ENCODE data around the gene POLE3. TPM values are rescaled to one million over a fixed set of nuclear protein-coding genes. Genes with fewer than 3 reads are reported as not detected.

The POLE3 gene
- total and polyA plus RNA-seq, 9 of the 15 experiments (the other 6 are each of a cell fraction or from before 2014, with no cell fraction given): 52.6 to 179 (median 110) TPM

DNA sequence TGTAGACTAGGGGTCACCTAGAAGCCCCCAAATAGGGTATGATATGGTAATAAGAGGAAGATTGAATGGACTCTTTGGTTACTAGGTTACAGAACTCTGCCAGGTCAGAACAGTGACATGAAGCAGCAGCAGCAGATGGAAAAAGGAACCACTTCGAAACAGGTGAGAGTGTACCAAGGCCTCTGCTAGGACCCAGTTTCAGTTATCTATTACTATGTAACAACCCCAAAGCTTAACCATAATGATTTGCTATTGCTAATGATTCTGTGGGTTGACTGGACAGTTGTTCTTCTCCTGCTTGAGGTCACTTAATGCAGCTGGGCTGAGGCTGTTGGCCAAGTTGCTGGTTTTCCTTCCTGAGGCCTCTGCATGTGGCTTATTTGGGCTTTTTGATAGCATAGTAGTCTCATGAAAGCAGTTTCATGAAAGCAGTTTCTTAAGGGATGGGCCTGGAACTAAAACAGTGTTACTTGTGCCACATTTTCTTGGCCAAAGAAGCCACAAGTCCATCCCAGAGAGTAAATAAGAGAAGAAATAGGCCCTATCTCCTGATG lies 17.7 kb upstream of the POLE3 start (continued):
- TF ChIP-seq, protein P1, sequence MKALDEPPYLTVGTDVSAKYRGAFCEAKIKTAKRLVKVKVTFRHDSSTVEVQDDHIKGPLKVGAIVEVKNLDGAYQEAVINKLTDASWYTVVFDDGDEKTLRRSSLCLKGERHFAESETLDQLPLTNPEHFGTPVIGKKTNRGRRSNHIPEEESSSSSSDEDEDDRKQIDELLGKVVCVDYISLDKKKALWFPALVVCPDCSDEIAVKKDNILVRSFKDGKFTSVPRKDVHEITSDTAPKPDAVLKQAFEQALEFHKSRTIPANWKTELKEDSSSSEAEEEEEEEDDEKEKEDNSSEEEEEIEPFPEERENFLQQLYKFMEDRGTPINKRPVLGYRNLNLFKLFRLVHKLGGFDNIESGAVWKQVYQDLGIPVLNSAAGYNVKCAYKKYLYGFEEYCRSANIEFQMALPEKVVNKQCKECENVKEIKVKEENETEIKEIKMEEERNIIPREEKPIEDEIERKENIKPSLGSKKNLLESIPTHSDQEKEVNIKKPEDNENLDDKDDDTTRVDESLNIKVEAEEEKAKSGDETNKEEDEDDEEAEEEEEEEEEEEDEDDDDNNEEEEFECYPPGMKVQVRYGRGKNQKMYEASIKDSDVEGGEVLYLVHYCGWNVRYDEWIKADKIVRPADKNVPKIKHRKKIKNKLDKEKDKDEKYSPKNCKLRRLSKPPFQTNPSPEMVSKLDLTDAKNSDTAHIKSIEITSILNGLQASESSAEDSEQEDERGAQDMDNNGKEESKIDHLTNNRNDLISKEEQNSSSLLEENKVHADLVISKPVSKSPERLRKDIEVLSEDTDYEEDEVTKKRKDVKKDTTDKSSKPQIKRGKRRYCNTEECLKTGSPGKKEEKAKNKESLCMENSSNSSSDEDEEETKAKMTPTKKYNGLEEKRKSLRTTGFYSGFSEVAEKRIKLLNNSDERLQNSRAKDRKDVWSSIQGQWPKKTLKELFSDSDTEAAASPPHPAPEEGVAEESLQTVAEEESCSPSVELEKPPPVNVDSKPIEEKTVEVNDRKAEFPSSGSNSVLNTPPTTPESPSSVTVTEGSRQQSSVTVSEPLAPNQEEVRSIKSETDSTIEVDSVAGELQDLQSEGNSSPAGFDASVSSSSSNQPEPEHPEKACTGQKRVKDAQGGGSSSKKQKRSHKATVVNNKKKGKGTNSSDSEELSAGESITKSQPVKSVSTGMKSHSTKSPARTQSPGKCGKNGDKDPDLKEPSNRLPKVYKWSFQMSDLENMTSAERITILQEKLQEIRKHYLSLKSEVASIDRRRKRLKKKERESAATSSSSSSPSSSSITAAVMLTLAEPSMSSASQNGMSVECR (CRISPR knock-in tag; IDR thresholded peaks at IDR 0.05): no peak
- no peak for TF ChIP-seq IRF2 (CRISPR knock-in tag; IDR thresholded peaks at IDR 0.05)
- no peak for TF ChIP-seq KDM4B (IDR thresholded peaks at IDR 0.05; ENCODE audit: borderline replicate concordance in 2 of 2, low read depth in 1 of 2)
- TF ChIP-seq ILK (tag; IDR thresholded peaks at IDR 0.05; ENCODE audit: borderline replicate concordance, low read depth): no peak
- no peak for TF ChIP-seq ZFP1 (CRISPR knock-in tag; IDR thresholded peaks at IDR 0.05)
- no peak for TF ChIP-seq SAFB2 (IDR thresholded peaks at IDR 0.05; ENCODE audit: borderline replicate concordance, low read depth, low read length, severe bottlenecking)
- TF ChIP-seq NFIX (CRISPR knock-in tag; IDR thresholded peaks at IDR 0.05; ENCODE audit: low read depth): no peak
